ENCODE data around the gene TJP2.
A peak's percentile ranks its signal among the peaks of the same experiment; 100 is the strongest.

Gene TJP2

DNA sequence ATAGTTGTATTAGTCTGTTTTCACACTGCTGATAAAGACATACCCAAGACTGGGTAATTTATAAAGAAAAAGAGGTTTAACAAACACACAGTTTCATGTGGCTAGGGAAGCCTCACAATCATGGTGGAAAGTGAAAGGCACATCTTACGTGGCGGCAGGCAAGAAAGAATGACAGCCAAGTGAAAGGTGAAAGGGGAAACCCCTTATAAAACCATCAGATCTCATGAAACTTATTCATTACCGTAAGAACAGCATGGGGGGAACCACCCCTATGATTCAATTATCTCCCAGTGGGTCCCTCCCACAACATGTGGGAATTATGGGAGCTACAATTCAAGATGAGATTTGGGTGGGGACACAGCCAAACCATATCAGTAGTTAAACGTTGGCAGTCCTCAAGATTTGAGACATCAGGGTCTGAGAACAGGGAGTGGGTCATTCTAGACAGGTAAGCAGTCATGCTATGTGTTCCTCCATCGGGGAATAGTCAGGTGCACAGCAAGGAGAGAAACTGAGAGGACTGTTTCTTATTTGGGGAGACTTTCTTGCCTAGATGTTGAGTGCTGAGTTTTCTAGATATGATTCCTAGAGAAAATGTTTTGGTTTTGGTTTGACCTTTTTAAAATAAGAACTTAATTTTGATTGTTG lies 105.1 kb downstream of the TJP2 start:
- Histone ChIP-seq H2BK12ac (ENCODE audit: low read length) (no peak overlapping the region), H3K4ac (ENCODE audit: low read length) (no peak overlapping the region), H3K9me3 (replicated peaks in 1 of 2; ENCODE audit: control insufficient read depth in 2 of 2, insufficient read depth in 1 of 2, low read depth in 1 of 2, low read length in 2 of 2) (peaks cover 0 to 1% of the 10 kb centered on the region in 2 donors), H3K27ac (replicated peaks; ENCODE audit: low read length) (no peak overlapping the region), H2BK15ac (ENCODE audit: low read length) (no peak overlapping the region), H3K4me2 (ENCODE audit: insufficient read depth, low read length, poor library complexity, severe bottlenecking) (no peak overlapping the region), H4K8ac (ENCODE audit: low read depth, low read length) (no peak overlapping the region), H3K36me3 (replicated peaks in 1 of 2; ENCODE audit: control insufficient read depth in 2 of 2, insufficient read depth in 2 of 2, low read length in 2 of 2) (no peaks in the 10 kb centered on the region), H3K27me3 (ENCODE audit: control insufficient read depth in 3 of 3, insufficient read depth in 3 of 3, low read depth in 1 of 3, low read length in 3 of 3) (no peaks in the 10 kb centered on the region), H3K14ac (ENCODE audit: low read length) (no peak overlapping the region), H2BK120ac (ENCODE audit: low read depth, low read length) (no peak overlapping the region), H3K4me3 (ENCODE audit: low read length in 2 of 2) (no peak overlapping the region), H3K79me1 (ENCODE audit: low read depth, low read length) (no peaks in the 10 kb centered on the region), H3K9ac (ENCODE audit: low read depth, low read length, poor library complexity) (no peak overlapping the region), H4K91ac (ENCODE audit: low read depth, low read length, poor library complexity) (no peak overlapping the region), H3K18ac (ENCODE audit: low read length) (no peak overlapping the region), H2AFZ (ENCODE audit: low read length) (no peak overlapping the region), H3K23ac (ENCODE audit: low read depth, low read length, poor library complexity) (no peak overlapping the region), H2BK5ac (ENCODE audit: low read length) (no peak overlapping the region), H2AK5ac (ENCODE audit: low read depth, low read length) (no peak overlapping the region), H3K4me1 (ENCODE audit: control insufficient read depth in 2 of 2, insufficient read depth in 1 of 2, low read depth in 1 of 2, low read length in 2 of 2) (peaks cover 0 to 2% of the 10 kb centered on the region in 2 donors)
- WGBS, 2 donors (ENCODE audit: extremely low coverage in 2 of 2, insufficient read length in 2 of 2, insufficient replicate concordance in 1 of 2) = no CpG with 5 or more reads among the region's 5 CpGs
- DNase-seq (ENCODE audit: low spot score) = no peak

DNA sequence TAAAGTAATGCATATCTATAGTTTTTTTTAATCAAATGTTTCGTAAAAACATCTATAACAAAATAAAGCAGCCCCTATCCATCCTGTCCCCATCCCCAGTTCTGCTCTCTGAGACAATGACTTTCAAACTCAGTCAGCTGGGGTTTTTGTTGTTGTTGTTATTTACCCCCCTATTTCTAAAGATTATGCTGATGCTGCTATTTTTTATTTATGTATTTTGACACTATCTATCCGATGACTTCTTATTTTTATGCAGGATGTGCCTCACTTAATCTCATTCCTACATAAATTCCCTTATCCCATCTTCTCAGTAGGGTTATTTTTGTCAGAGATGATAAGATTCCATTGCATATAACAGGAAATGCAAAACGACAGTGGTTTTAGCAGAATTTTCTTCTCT lies 105.7 kb downstream of the TJP2 start:
- H2AK5ac ChIP-seq (ENCODE audit: low read depth, low read length) = no peak overlapping the region
- no peak overlapping the region for H3K18ac ChIP-seq (ENCODE audit: low read length)
- H3K4me2 ChIP-seq (ENCODE audit: insufficient read depth, low read length, poor library complexity, severe bottlenecking) = no peak overlapping the region
- H2BK5ac ChIP-seq (ENCODE audit: low read length) = no peak overlapping the region
- no peak overlapping the region for H3K27ac ChIP-seq (replicated peaks; ENCODE audit: low read length)
- no peak overlapping the region for H3K9ac ChIP-seq (ENCODE audit: low read depth, low read length, poor library complexity)
- no peak for DNase-seq (ENCODE audit: low spot score)
- H3K9me3 ChIP-seq (replicated peaks in 1 of 2; ENCODE audit: control insufficient read depth in 2 of 2, insufficient read depth in 1 of 2, low read depth in 1 of 2, low read length in 2 of 2) = no peaks in the 10 kb centered on the region
- peaks cover 0 to 2% of the 10 kb centered on the region in 2 donors for H3K4me1 ChIP-seq (ENCODE audit: control insufficient read depth in 2 of 2, insufficient read depth in 1 of 2, low read depth in 1 of 2, low read length in 2 of 2)
- H2AFZ ChIP-seq (ENCODE audit: low read length) = no peak overlapping the region
- H4K91ac ChIP-seq (ENCODE audit: low read depth, low read length, poor library complexity) = no peak overlapping the region
- H2BK15ac ChIP-seq (ENCODE audit: low read length) = no peak overlapping the region
- no peak overlapping the region for H3K4me3 ChIP-seq (ENCODE audit: low read length in 2 of 2)
- WGBS, 2 donors (ENCODE audit: extremely low coverage in 2 of 2, insufficient read length in 2 of 2, insufficient replicate concordance in 1 of 2) = no CpG with 5 or more reads among the region's 3 CpGs
- no peak overlapping the region for H2BK12ac ChIP-seq (ENCODE audit: low read length)
- H3K27me3 ChIP-seq (ENCODE audit: control insufficient read depth in 3 of 3, insufficient read depth in 3 of 3, low read depth in 1 of 3, low read length in 3 of 3) = no peaks in the 10 kb centered on the region
- H3K36me3 ChIP-seq (replicated peaks in 1 of 2; ENCODE audit: control insufficient read depth in 2 of 2, insufficient read depth in 2 of 2, low read length in 2 of 2) = no peaks in the 10 kb centered on the region
- no peak overlapping the region for H3K23ac ChIP-seq (ENCODE audit: low read depth, low read length, poor library complexity)
- H2BK120ac ChIP-seq (ENCODE audit: low read depth, low read length) = no peak overlapping the region
- H3K14ac ChIP-seq (ENCODE audit: low read length) = no peak overlapping the region
- no peak overlapping the region for H3K4ac ChIP-seq (ENCODE audit: low read length)
- no peak overlapping the region for H4K8ac ChIP-seq (ENCODE audit: low read depth, low read length)
- H3K79me1 ChIP-seq (ENCODE audit: low read depth, low read length) = no peaks in the 10 kb centered on the region

- Histone ChIP-seq H2BK5ac (ENCODE audit: low read length) (no peak overlapping the region), H3K27me3 (ENCODE audit: control insufficient read depth in 3 of 3, insufficient read depth in 3 of 3, low read depth in 1 of 3, low read length in 3 of 3) (no peaks in the 10 kb centered on the region), H3K36me3 (replicated peaks in 1 of 2; ENCODE audit: control insufficient read depth in 2 of 2, insufficient read depth in 2 of 2, low read length in 2 of 2) (no peaks in the 10 kb centered on the region), H3K4ac (ENCODE audit: low read length) (no peak overlapping the region), H3K14ac (ENCODE audit: low read length) (no peak overlapping the region), H2BK12ac (ENCODE audit: low read length) (no peak overlapping the region), H4K8ac (ENCODE audit: low read depth, low read length) (no peak overlapping the region), H3K23ac (ENCODE audit: low read depth, low read length, poor library complexity) (no peak overlapping the region), H3K27ac (replicated peaks; ENCODE audit: low read length) (no peak overlapping the region), H3K9me3 (replicated peaks in 1 of 2; ENCODE audit: control insufficient read depth in 2 of 2, insufficient read depth in 1 of 2, low read depth in 1 of 2, low read length in 2 of 2) (no peaks in the 10 kb centered on the region), H3K4me2 (ENCODE audit: insufficient read depth, low read length, poor library complexity, severe bottlenecking) (no peak overlapping the region), H3K79me1 (ENCODE audit: low read depth, low read length) (no peaks in the 10 kb centered on the region), H2AFZ (ENCODE audit: low read length) (no peak overlapping the region), H3K9ac (ENCODE audit: low read depth, low read length, poor library complexity) (no peak overlapping the region), H3K18ac (ENCODE audit: low read length) (no peak overlapping the region), H2BK15ac (ENCODE audit: low read length) (no peak overlapping the region), H2AK5ac (ENCODE audit: low read depth, low read length) (no peak overlapping the region), H3K4me3 (ENCODE audit: low read length in 2 of 2) (no peak overlapping the region), H2BK120ac (ENCODE audit: low read depth, low read length) (no peak overlapping the region), H4K91ac (ENCODE audit: low read depth, low read length, poor library complexity) (no peak overlapping the region), H3K4me1 (ENCODE audit: control insufficient read depth in 2 of 2, insufficient read depth in 1 of 2, low read depth in 1 of 2, low read length in 2 of 2) (peaks cover 0 to 2% of the 10 kb centered on the region in 2 donors)
- peak; percentile 66 for DNase-seq (ENCODE audit: low spot score)
- WGBS, 2 donors (ENCODE audit: extremely low coverage in 2 of 2, insufficient read length in 2 of 2, insufficient replicate concordance in 1 of 2) = no CpG with 5 or more reads among the region's 2 CpGs
Observed at GRCh38 chr9:69283003-69283402, 108.9 kb downstream of the TJP2 start.

DNA sequence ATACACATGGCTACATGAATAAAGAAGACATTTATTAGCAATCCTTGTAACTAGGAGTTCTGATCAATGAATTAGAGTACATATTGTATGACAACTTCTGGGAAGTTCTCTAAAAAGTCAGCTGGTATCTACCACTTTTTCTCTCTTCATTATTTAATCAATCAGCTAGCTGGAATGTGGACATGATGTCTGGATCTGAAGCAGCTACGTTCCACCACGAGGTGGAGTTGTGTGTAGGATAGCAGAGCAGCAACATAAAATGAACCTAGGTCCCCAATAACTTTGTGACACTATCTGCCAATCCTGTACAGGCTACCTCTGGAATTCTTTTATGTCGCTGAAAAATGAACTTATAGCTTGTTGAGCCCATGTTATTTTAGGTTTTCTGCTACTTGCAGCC lies 118.0 kb downstream of the TJP2 start:
- Histone ChIP-seq H3K9me3 (replicated peaks in 1 of 2; ENCODE audit: control insufficient read depth in 2 of 2, insufficient read depth in 1 of 2, low read depth in 1 of 2, low read length in 2 of 2) (no peaks in the 10 kb centered on the region), H2AFZ (ENCODE audit: low read length) (no peak overlapping the region), H3K4ac (ENCODE audit: low read length) (no peak overlapping the region), H4K8ac (ENCODE audit: low read depth, low read length) (no peak overlapping the region), H2AK5ac (ENCODE audit: low read depth, low read length) (no peak overlapping the region), H2BK5ac (ENCODE audit: low read length) (no peak overlapping the region), H2BK12ac (ENCODE audit: low read length) (no peak overlapping the region), H3K27me3 (ENCODE audit: control insufficient read depth in 3 of 3, insufficient read depth in 3 of 3, low read depth in 1 of 3, low read length in 3 of 3) (no peaks in the 10 kb centered on the region), H3K23ac (ENCODE audit: low read depth, low read length, poor library complexity) (no peak overlapping the region), H3K4me3 (ENCODE audit: low read length in 2 of 2) (no peak overlapping the region), H2BK15ac (ENCODE audit: low read length) (no peak overlapping the region), H3K9ac (ENCODE audit: low read depth, low read length, poor library complexity) (no peak overlapping the region), H3K79me1 (ENCODE audit: low read depth, low read length) (no peaks in the 10 kb centered on the region), H3K14ac (ENCODE audit: low read length) (no peak overlapping the region), H3K4me2 (ENCODE audit: insufficient read depth, low read length, poor library complexity, severe bottlenecking) (no peak overlapping the region), H3K27ac (replicated peaks; ENCODE audit: low read length) (no peak overlapping the region), H3K18ac (ENCODE audit: low read length) (no peak overlapping the region), H2BK120ac (ENCODE audit: low read depth, low read length) (no peak overlapping the region), H3K4me1 (ENCODE audit: control insufficient read depth in 2 of 2, insufficient read depth in 1 of 2, low read depth in 1 of 2, low read length in 2 of 2) (no peaks in the 10 kb centered on the region), H4K91ac (ENCODE audit: low read depth, low read length, poor library complexity) (no peak overlapping the region), H3K36me3 (replicated peaks in 1 of 2; ENCODE audit: control insufficient read depth in 2 of 2, insufficient read depth in 2 of 2, low read length in 2 of 2) (no peaks in the 10 kb centered on the region)
- no peak for DNase-seq (ENCODE audit: low spot score)
- WGBS, 2 donors (ENCODE audit: extremely low coverage in 2 of 2, insufficient read length in 2 of 2, insufficient replicate concordance in 1 of 2) = no CpG with 5 or more reads among the region's 3 CpGs

Data from neuronal stem cell (in vitro differentiated cells).